Measurements from ENCODE around the gene CCNYL1. TPM values are rescaled to one million over a fixed set of nuclear protein-coding genes. Genes with fewer than 3 reads are reported as not detected.
"Not testable (repeated sequence)": the region's sequence is repeated elsewhere in the genome, so short reads cannot be mapped to it uniquely, and the experiment has no call there.

The CCNYL1 gene
- total RNA-seq, 2 donors from 2014 or later, result 19.8 to 22.4 TPM

GRCh38 chr2:207719008-207719407, 7.6 kb downstream of the CCNYL1 start:
- no peak overlapping the region for H3K27ac ChIP-seq (ENCODE audit: low read depth, low read length)
- DNase-seq, result no peak

GRCh38 chr2:207719655-207720054, 8.2 kb downstream of the CCNYL1 start:
- H3K4me3 Mint-ChIP-seq; H3K36me3 ChIP-seq (ENCODE audit: control insufficient read depth, insufficient read depth, low read length); H3K27me3 ChIP-seq (ENCODE audit: control insufficient read depth, insufficient read depth, low read length, poor library complexity, severe bottlenecking); H3K9ac ChIP-seq (ENCODE audit: extremely low read depth, low read length, poor library complexity, severe bottlenecking); DNase-seq; H3K9me3 ChIP-seq (ENCODE audit: control insufficient read depth, low read length); H3K4me1 Mint-ChIP-seq; H3K27ac Mint-ChIP-seq; H3K9me3 Mint-ChIP-seq; H3K27ac ChIP-seq (ENCODE audit: low read depth, low read length); H3K4me1 ChIP-seq (ENCODE audit: control insufficient read depth, insufficient read depth, low read length); H3K27me3 Mint-ChIP-seq (ENCODE audit: insufficient read depth); H3K4me3 ChIP-seq (ENCODE audit: low read length): not testable (repeated sequence)
- H3K36me3 Mint-ChIP-seq (ENCODE audit: low read depth), result peaks cover 19% of the 10 kb centered on the region
- 93 to 100% methylated on average over 1 to 2 of the region's 2 CpGs for WGBS, 2 experiments (ENCODE audit: insufficient coverage in 1 of 2, insufficient read length in 1 of 2)

More at GRCh38 chr2:207719008-207719407, 7.6 kb downstream of the CCNYL1 start:
- H3K9me3 ChIP-seq (ENCODE audit: control insufficient read depth, low read length), result no peaks in the 10 kb centered on the region
- Mint-ChIP-seq H3K4me1 (peaks cover 5% of the 10 kb centered on the region), H3K9me3 (no peaks in the 10 kb centered on the region), H3K36me3 (ENCODE audit: low read depth) (peaks cover 26% of the 10 kb centered on the region), H3K4me3 (no peak overlapping the region), H3K27me3 (ENCODE audit: insufficient read depth) (peaks cover 2% of the 10 kb centered on the region), H3K27ac (no peak overlapping the region)
- H3K9ac ChIP-seq (ENCODE audit: extremely low read depth, low read length, poor library complexity, severe bottlenecking), result no peak overlapping the region
- H3K27me3 ChIP-seq (ENCODE audit: control insufficient read depth, insufficient read depth, low read length, poor library complexity, severe bottlenecking), result no peaks in the 10 kb centered on the region
- 100% methylated on average over 1 of the region's 1 CpG for WGBS, 2 experiments (ENCODE audit: insufficient coverage in 1 of 2, insufficient read length in 1 of 2)
- TF ChIP-seq CTCF (conservative IDR thresholded peaks at IDR 0.05), result no peak
- H3K4me3 ChIP-seq (ENCODE audit: low read length), result no peak overlapping the region
- peaks cover 2% of the 10 kb centered on the region for H3K4me1 ChIP-seq (ENCODE audit: control insufficient read depth, insufficient read depth, low read length)
- peaks cover 11% of the 10 kb centered on the region for H3K36me3 ChIP-seq (ENCODE audit: control insufficient read depth, insufficient read depth, low read length)

GRCh38 chr2:207720517-207721187, 9.2 kb downstream of the CCNYL1 start:
- peaks cover 2% of the 10 kb centered on the region for H3K27me3 Mint-ChIP-seq (ENCODE audit: insufficient read depth)
- no peak for DNase-seq
- no peak overlapping the region for H3K4me3 ChIP-seq (ENCODE audit: low read length)
- no peak for TF ChIP-seq CTCF (conservative IDR thresholded peaks at IDR 0.05)
- H3K4me3 Mint-ChIP-seq, result no peak overlapping the region
- H3K27ac Mint-ChIP-seq, result no peak overlapping the region
- H3K4me1 Mint-ChIP-seq, result peaks cover 5% of the 10 kb centered on the region
- H3K9ac ChIP-seq (ENCODE audit: extremely low read depth, low read length, poor library complexity, severe bottlenecking), result no peak overlapping the region
- peaks cover 2% of the 10 kb centered on the region for H3K4me1 ChIP-seq (ENCODE audit: control insufficient read depth, insufficient read depth, low read length)
- H3K27ac ChIP-seq (ENCODE audit: low read depth, low read length), result no peak overlapping the region
- 92 to 95% methylated on average over 6 of the region's 6 CpGs for WGBS, 2 experiments (ENCODE audit: insufficient coverage in 1 of 2, insufficient read length in 1 of 2)
- no peaks in the 10 kb centered on the region for H3K27me3 ChIP-seq (ENCODE audit: control insufficient read depth, insufficient read depth, low read length, poor library complexity, severe bottlenecking)
- no peaks in the 10 kb centered on the region for H3K9me3 ChIP-seq (ENCODE audit: control insufficient read depth, low read length)
- peaks cover 16% of the 10 kb centered on the region for H3K36me3 Mint-ChIP-seq (ENCODE audit: low read depth)
- H3K36me3 ChIP-seq (ENCODE audit: control insufficient read depth, insufficient read depth, low read length), result peaks cover 10% of the 10 kb centered on the region
- H3K9me3 Mint-ChIP-seq, result no peaks in the 10 kb centered on the region
